Activated naive CD4-positive, alpha-beta T cell treated with anti-CD3 and anti-CD28 coated beads, Interleukin-2, amount 50 U/mL, for 72 hours (primary cell): Measurements from ENCODE around the gene MXRA7. TPM values are rescaled to one million over a fixed set of nuclear protein-coding genes. Genes with fewer than 3 reads are reported as not detected.

Source experiments
- ATAC-seq, 2 donors: fragments of 150-1000 bp; cut with Tn5 transposase; 2 replicates each; pipeline ENCODE4 v1.10.0; 2021; ENCODE audit warnings: mild to moderate bottlenecking in 2 of 2, moderate library complexity in 2 of 2
- DNase-seq, 2 donors: peaks; one replicate each; pipeline ENCODE4 v3.0.0; 2021 to 2022; ENCODE audit warnings: low spot score in 2 of 2
- H3K27ac Mint-ChIP-seq, 2 donors: one replicate each; pipeline ENCODE4 v1.8.0; 2022; ENCODE audit warnings: mild to moderate bottlenecking in 2 of 2, mixed read lengths in 2 of 2
- H3K36me3 Mint-ChIP-seq, 2 donors: one replicate each; pipeline ENCODE4 v1.8.0; 2022; ENCODE audit warnings: mixed read lengths in 2 of 2
- H3K9me3 Mint-ChIP-seq, 2 donors: one replicate each; pipeline ENCODE4 v1.8.0; 2022; ENCODE audit warnings: mixed read lengths in 2 of 2
- total RNA-seq, 2 donors: library from RNA; stranded (reverse); gene quantifications; one replicate each; pipeline ENCODE4 v1.2.3, GENCODE V29; 2022

MXRA7 gene
- total RNA-seq, 2 donors from 2014 or later: 4.8 to 9.1 TPM

DNA sequence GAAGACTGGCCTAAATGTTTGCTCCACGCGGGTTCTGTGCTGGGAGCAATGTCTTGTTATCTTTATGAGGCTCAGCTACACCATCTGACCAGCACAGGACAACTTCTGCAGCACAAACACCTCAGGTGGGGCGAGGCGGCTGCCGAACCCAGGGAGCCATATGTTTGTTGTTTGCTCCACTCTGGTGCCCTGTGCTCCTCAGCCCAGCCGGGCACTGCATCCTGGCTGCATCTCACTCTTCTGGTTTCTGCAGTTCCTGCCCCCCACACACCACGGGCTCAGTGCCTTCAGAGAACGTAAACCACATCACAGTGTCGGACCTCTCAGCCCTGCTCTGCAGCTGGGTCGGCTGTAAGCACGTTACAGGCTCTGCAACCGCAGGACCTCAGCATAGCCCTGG, 32.4 kb downstream of the MXRA7 start:
- Mint-ChIP-seq H3K9me3 (no peaks in the 10 kb centered on the region), H3K27ac (no peak overlapping the region), H3K36me3 (no peaks in the 10 kb centered on the region)
- DNase-seq (no peak), ATAC-seq (peak; percentile 23 to 47)

DNA sequence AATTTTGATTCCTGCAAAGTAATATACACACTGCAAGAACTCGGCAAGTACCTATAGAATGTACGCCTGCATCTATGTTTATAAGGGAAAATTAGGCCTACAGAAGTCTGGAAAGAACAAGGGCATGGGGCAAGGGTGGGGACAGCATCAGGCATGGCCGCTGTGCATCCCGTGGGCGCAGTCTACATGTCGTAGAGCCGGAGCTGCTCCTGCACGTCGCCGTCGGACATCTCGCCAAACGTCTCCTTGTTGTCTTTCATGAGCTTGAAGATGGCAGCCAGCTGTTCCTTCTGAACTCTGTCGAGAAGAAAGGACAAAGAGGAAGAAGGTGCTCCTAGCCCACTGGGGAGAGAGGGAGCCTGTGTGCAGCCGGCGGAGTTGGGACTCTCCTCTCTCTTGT, 33.4 kb downstream of the MXRA7 start:
- no peak overlapping the region for H3K27ac Mint-ChIP-seq
- H3K9me3 Mint-ChIP-seq: no peaks in the 10 kb centered on the region
- DNase-seq: no peak
- no peak for ATAC-seq
- no peaks in the 10 kb centered on the region for H3K36me3 Mint-ChIP-seq

DNA sequence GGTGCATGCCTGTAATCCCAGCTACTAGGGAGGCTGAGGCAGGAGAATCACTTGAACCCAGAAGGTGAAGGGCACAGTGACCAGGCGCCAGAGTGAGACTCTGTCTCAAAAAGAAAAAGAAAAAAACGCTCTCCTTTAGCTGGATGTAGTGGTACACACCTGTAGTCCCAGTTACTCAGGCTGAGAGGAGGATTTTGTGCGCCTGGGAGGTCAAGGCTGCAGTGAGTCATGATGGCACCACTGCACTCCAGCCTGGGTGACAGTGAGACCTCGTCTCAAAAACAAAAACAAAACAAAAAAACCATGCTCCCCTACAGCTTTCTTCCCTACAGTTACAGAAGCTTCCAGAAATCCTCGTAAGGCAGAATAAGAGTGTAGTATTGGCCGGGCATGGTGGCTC, 34.1 kb downstream of the MXRA7 start:
- peaks cover 0 to 5% of the 10 kb centered on the region in 2 donors for H3K36me3 Mint-ChIP-seq
- no peaks in the 10 kb centered on the region for H3K9me3 Mint-ChIP-seq
- no peak for ATAC-seq
- no peak overlapping the region for H3K27ac Mint-ChIP-seq
- no peak for DNase-seq

DNA sequence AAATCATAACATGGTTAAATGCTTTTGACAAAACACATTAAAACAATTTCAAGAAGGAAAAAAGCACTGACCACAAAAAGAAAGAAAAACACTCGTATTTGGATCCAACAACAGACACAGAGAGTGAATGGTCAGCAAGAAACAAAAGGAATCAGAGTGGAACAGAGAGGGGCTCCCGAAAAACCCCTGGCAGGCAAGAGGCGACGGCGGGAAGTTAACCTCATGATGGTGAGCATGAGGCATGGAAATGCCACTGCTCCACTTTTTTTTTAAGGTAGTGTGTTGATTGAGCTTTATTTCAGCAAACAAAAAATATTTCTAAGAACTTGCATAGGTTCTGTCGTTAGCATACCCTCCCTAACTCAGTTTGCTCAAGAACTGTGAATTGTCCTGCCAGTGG, 35.1 kb downstream of the MXRA7 start:
- DNase-seq (no peak), ATAC-seq (no peak)
- no peak overlapping the region for H3K27ac Mint-ChIP-seq
- H3K36me3 Mint-ChIP-seq: peaks cover 0 to 10% of the 10 kb centered on the region in 2 donors
- H3K9me3 Mint-ChIP-seq: peaks cover 0 to 4% of the 10 kb centered on the region in 2 donors

DNA sequence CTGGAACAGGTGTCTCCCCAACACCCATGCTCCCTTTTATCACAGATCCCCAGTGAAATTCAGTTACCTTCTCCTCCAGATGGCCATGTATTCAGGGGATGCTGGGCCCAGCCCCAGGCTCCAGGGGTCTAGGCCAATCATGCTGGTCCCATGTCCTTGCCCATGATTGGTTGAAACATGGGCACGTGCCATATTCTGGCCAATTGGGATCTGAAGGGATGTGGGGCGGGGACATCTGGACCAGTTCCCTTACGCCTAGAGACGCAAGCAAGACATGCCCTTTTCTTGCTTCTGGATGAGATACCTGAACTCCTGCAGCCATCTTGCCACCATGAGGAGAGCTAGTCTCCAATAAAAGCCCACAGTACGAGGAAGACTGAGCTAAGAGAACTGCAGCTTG, 36.2 kb downstream of the MXRA7 start:
- H3K9me3 Mint-ChIP-seq: peaks cover 0 to 6% of the 10 kb centered on the region in 2 donors
- peaks cover 0 to 11% of the 10 kb centered on the region in 2 donors for H3K36me3 Mint-ChIP-seq
- ATAC-seq: no peak
- H3K27ac Mint-ChIP-seq: no peak overlapping the region
- DNase-seq: no peak

DNA sequence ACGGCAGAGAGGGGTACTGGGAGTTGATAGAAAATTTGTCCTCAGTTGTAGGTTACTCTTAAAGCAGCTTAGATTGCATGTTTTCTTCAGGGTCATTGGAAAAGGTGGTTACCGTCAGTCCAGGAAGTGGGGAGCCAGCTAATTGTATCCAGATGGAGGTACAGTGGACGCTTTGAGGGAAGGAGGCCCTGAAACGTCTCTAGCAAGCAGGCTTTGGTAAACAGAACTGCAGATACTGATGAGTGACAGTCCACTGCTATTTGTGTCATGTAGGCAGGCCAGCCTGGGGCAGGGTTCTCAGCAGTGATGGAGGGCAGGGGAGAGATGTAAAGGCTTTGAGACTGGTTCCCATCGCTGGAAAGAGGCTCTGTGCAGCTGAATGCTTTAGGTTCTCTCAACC, 37.0 kb downstream of the MXRA7 start:
- Mint-ChIP-seq H3K27ac (no peak overlapping the region), H3K9me3 (peaks cover 0 to 6% of the 10 kb centered on the region in 2 donors), H3K36me3 (peaks cover 0 to 11% of the 10 kb centered on the region in 2 donors)
- ATAC-seq: no peak
- no peak for DNase-seq

DNA sequence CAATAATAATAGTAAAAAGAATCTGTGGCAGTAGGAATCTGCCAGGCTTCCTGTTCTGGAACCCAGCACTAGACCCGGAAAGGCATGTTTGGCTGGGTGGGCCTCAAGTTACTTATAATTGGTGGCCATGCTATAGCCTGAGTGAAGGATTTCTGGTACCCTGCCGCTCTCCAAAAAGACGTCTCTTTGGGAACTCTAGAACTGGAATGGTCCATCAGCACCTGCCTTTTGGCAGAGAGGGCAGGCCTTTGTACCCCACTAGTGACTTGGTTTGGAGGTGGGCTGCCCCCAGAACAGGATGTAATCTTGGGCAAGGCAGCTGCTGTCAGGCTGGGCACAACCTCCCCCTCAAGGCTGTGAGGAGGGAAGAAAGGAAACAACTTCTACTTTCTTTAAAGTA, 37.9 kb downstream of the MXRA7 start:
- Mint-ChIP-seq H3K9me3 (peaks cover 0 to 6% of the 10 kb centered on the region in 2 donors), H3K36me3 (peaks cover 0 to 11% of the 10 kb centered on the region in 2 donors), H3K27ac (peak overlapping the region; percentile 62 to 96)
- no peak for ATAC-seq
- DNase-seq: no peak

DNA sequence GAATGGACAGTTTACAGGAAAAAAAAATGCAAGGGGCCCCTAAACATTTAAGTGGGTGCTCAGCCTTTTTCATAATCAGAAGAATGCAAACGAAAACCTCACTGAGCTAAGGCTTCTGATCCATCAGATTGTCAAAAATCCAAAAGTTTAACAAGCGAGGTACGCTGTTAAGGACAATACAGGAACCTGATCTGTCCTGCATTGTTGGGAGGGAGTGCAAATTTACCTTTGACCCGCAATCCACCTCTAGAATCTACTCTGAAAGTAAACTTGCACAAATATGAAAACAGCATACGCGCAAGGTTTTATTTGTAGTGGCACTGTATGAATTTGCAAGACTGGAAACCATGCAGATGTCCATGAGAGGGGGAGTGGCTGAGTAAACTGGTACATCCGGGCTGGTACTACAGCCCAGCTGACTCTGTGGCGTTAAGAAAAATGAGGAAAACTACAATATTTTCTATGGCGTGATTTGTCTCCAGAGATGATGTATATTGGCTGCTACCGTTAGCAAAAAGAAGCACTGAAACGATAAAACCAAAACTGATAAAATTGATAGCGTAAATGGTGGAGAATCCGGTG, 38.4 kb downstream of the MXRA7 start:
- DNase-seq (no peak), ATAC-seq (no peak)
- peaks cover 0 to 6% of the 10 kb centered on the region in 2 donors for H3K9me3 Mint-ChIP-seq
- H3K36me3 Mint-ChIP-seq: peaks cover 0 to 11% of the 10 kb centered on the region in 2 donors
- peak overlapping the region; percentile 95 to 96 for H3K27ac Mint-ChIP-seq

DNA sequence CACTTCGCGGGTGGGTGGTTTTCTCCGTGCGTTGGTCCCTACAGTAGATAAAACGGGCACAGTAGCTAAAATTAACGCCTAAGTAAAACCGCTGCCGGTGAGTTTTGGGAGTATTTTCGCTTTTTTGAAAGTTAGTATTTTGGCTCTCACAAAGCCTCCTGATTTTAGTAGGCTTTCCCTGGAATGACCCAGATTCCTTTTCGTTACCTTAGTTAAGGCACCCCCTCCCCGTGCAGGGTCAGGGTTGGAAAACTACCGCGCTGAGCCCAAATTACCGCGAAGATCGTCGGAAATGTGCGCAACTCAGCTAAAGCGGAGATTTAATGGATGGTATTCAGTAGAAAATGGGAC, 38.9 kb downstream of the MXRA7 start:
- peak overlapping the region; percentile 95 to 96 for H3K27ac Mint-ChIP-seq
- peak in 1 of 2 donors; percentile 1 for ATAC-seq
- peaks cover 0 to 6% of the 10 kb centered on the region in 2 donors for H3K9me3 Mint-ChIP-seq
- no peak for DNase-seq
- H3K36me3 Mint-ChIP-seq: peaks cover 0 to 11% of the 10 kb centered on the region in 2 donors

DNA sequence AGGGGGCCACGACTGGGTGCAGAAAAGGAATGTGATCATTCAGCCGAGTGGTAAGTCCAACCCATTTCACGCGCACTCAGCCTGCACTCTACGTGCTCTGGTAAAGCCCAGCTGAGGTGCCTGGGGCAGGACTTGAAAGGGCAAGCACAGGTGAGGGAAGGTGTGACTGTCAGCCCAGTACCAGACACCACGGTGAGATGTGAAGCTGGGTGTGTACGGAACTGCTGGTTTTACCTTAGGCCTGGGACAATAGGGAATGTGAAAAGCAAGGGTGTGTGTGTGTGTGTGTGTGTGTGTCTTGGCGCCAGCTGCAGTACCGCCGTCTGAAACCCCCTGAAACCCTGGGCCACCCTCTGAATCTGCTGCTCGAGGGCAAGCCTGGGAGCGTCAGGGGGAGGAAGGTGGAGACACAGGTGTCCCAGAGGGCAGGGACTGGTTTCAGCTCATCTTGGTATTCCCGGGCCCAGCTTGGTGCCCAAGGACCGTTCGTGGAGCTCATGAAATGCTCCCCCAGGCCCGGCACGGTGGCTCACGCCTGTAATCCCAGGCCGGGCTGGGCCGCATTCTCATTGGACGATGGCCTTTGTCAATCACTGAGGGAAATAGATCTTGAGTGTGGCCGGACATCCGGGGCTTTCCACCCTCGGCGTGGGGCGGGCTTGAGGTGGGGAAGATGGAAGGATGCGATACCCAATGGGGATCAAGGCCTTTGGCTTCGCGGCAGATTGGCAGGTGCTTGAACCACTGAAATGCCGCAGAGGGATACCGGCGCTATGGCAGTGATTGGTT, 39.4 kb downstream of the MXRA7 start:
- Mint-ChIP-seq H3K27ac (peak overlapping the region; percentile 95 to 96), H3K36me3 (peaks cover 0 to 11% of the 10 kb centered on the region in 2 donors), H3K9me3 (peaks cover 0 to 6% of the 10 kb centered on the region in 2 donors)
- ATAC-seq (peak; percentile 98 to 99), DNase-seq (peak; percentile 99 to 100)

DNA sequence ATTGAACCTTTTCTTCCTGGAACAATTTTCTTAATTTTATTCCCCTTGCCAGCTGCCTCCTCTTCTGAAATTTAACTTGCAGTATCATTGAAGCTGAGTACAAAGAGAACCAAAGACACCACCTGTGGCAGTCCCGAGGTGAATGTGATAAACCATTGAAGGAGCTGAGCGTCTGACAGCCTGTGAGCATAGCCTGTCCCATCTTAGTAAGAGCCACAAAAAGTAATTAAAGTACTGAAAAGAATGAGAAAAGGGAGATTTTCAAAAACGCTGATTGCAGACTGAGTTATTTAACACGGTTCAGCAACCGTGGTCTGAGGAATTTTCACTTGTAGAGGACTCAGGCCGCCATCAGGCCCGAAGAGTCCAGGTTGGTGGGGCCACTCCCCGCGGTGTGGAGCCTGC, 40.0 kb downstream of the MXRA7 start:
- peaks cover 0 to 11% of the 10 kb centered on the region in 2 donors for H3K36me3 Mint-ChIP-seq
- ATAC-seq (no peak), DNase-seq (no peak)
- peak overlapping the region; percentile 95 to 96 for H3K27ac Mint-ChIP-seq
- peaks cover 0 to 6% of the 10 kb centered on the region in 2 donors for H3K9me3 Mint-ChIP-seq

DNA sequence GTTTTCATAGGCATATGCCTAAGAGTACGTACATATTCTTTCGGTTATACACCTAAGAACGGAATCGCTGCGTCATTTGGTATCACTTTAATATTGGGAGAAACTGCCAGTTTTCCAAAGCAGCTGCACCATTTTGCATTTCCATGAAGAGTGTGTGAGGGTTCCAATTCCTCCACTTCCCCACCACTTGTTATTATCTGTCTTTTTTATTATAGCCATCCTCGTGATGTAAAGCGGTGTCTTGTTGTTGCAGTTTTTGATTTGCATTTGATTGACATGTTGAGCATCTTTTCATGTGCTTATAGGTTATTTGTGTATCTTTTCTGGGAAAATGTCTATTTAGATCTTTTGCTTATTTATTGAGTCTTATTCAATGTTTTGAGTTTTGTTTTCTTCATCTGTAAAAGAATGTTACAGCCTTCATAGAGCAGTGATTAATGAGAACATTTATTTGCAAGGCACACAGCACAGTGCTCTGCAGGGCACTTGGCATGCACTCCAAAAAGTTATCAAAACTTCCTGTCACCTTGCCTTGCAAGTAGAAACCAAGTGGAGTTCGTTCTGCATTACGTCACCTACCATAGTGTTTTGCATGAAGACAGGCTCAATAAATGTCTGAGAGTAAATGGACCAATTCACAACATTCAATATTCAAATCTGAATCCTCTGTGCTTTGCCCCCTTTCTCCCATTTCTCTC, 40.6 kb downstream of the MXRA7 start:
- H3K9me3 Mint-ChIP-seq: peaks cover 0 to 6% of the 10 kb centered on the region in 2 donors
- peak overlapping the region; percentile 95 to 96 for H3K27ac Mint-ChIP-seq
- no peak for DNase-seq
- ATAC-seq: no peak
- peaks cover 0 to 11% of the 10 kb centered on the region in 2 donors for H3K36me3 Mint-ChIP-seq

DNA sequence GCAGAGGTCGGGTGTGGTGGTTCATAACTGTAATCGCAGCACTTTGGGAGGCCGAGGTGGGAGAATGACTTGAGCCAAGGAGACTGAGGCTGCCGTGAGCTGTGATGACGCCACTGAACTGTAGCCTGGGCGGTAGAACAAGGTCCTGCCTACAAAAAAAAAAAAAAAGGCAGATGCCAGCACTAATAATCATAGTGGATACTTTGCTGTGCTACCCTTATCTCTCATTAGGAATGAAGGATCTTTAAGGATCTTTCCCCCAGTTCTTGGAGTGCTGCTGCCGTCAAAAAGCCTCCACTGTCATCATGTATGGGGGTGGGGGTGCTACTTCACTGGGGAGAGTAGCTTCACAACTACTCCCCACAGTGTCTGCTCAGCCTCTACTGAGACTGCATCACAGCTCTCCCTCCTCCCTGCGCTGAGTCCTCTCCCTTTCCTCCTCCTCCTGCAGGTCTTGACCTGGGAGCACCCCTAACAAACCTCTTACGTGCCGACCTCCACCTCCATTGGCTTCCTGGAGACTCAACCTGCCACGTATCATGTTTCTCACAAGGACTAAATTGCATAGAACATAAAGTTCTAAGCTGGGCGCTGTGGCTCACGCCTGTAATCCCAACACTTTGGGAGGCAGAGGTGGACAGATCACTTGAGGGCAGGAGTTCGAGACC, 42.8 kb downstream of the MXRA7 start:
- Mint-ChIP-seq H3K9me3 (peaks cover 0 to 6% of the 10 kb centered on the region in 2 donors), H3K27ac (no peak overlapping the region), H3K36me3 (peaks cover 0 to 11% of the 10 kb centered on the region in 2 donors)
- ATAC-seq (no peak), DNase-seq (no peak)

DNA sequence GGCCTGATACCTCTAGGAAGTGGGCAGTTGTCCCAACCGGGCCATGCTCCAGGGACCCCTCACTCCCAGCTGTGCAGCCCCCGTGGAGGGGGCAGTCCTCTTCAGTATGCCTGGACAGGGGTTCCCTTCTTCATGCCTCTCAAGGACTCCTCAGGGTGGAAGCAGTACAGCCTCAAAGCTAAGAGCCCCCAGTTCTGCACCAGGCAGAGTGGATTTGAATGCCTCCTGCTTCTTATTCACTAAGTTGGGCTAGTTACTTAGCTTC, 43.3 kb downstream of the MXRA7 start:
- DNase-seq (no peak), ATAC-seq (no peak)
- Mint-ChIP-seq H3K27ac (peak overlapping the region in 1 of 2 donors; percentile 25), H3K36me3 (peaks cover 0 to 11% of the 10 kb centered on the region in 2 donors), H3K9me3 (peaks cover 0 to 6% of the 10 kb centered on the region in 2 donors)

DNA sequence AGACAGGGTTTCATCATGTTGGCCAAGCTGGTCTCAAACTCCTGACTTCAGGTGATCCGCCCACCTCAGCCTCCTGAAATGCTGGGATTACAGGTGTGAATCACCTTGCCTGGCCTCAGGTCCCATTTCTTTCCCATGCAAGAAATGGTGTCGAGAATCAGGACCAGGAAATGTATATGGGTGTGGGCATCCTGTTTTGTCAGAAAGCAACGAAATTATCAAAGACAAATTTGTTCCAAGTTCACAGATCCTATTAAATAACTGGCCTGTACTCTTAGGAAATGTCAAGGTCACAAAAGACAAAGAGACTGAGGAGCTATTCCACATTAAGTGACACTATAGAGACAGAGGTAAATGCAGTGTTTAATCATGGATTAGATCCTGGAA, 50.1 kb downstream of the MXRA7 start:
- Mint-ChIP-seq H3K9me3 (no peaks in the 10 kb centered on the region), H3K36me3 (no peaks in the 10 kb centered on the region), H3K27ac (peak overlapping the region in 1 of 2 donors; percentile 40)
- ATAC-seq (no peak), DNase-seq (no peak)

DNA sequence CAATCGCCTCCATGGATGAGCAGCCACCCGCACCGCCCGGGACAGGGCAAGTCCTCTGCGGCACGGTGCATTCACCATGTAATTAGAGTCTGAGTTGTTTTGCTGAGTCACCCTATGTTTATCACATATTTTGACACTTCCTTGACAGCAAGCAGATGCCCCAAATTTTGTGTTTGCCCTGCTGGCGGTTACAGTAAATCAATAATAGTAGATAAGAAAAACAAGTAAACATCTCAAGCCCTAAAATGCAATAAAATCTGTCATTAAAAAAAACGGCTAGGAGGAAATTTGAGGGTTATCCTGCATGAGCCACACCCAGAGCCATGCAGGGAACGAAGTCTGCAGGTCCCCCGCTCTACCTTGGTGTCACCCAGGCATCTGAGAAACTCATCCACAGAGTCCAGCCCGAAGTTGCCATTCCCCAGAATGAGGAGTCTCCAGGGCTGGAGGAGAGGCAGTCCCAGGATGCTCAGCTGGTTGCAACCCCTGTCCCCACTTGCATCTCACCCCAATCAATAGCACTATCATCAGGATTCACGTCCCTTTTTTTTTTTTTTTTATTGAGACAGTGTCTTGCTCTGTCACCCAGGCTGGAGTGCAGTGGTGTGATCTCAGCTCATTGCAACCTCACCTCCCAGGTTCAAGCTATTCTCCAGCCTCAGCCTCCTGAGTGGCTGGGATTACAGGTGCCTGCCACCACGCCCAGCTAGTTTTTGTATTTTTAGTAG, 50.7 kb downstream of the MXRA7 start:
- no peaks in the 10 kb centered on the region for H3K36me3 Mint-ChIP-seq
- ATAC-seq (peak in 1 of 2 donors; percentile 31), DNase-seq (no peak)

More for the DNA sequence above, 50.7 kb downstream of the MXRA7 start:
- Mint-ChIP-seq H3K9me3 (no peaks in the 10 kb centered on the region), H3K27ac (peak overlapping the region in 1 of 2 donors; percentile 5)
